Measurements from ENCODE around the gene CAMK1.

Gene CAMK1

GRCh38 chr3:9769012-9769411 is 735 bp downstream of the CAMK1 start:
- no peak for DNase-seq (ENCODE audit: extremely low read depth, insufficient read length)
- Histone ChIP-seq H3K27me3 (replicated peaks; ENCODE audit: control insufficient read depth, insufficient read depth, low read length) (no peaks in the 10 kb centered on the region), H3K4me3 (replicated peaks; ENCODE audit: low read depth, low read length) (no peak overlapping the region; the same call in 1 of the 2 replicates), H3K36me3 (ENCODE audit: control insufficient read depth, insufficient read depth, low read length) (no peaks in the 10 kb centered on the region; the same call in 1 of the 2 replicates)
- TF ChIP-seq CTCF (IDR thresholded peaks at IDR 0.05; ENCODE audit: insufficient read depth, low read length, poor library complexity, severe bottlenecking): no peak

GRCh38 chr3:9768141-9768775 is 1.5 kb downstream of the CAMK1 start:
- Histone ChIP-seq H3K27me3 (replicated peaks; ENCODE audit: control insufficient read depth, insufficient read depth, low read length) (no peaks in the 10 kb centered on the region), H3K4me3 (replicated peaks; ENCODE audit: low read depth, low read length) (no peak overlapping the region), H3K36me3 (ENCODE audit: control insufficient read depth, insufficient read depth, low read length) (no peaks in the 10 kb centered on the region; the same call in 1 of the 2 replicates)
- TF ChIP-seq CTCF (IDR thresholded peaks at IDR 0.05; ENCODE audit: insufficient read depth, low read length, poor library complexity, severe bottlenecking): no peak
- DNase-seq (ENCODE audit: extremely low read depth, insufficient read length): no peak

- TF ChIP-seq CTCF (IDR thresholded peaks at IDR 0.05; ENCODE audit: insufficient read depth, low read length, poor library complexity, severe bottlenecking): no peak
- H3K36me3 ChIP-seq (ENCODE audit: control insufficient read depth, insufficient read depth, low read length): no peaks in the 10 kb centered on the region; the same call in 1 of the 2 replicates
- no peak for DNase-seq (ENCODE audit: extremely low read depth, insufficient read length)
- H3K4me3 ChIP-seq (replicated peaks; ENCODE audit: low read depth, low read length): no peak overlapping the region
- H3K27me3 ChIP-seq (replicated peaks; ENCODE audit: control insufficient read depth, insufficient read depth, low read length): no peaks in the 10 kb centered on the region
Measured at GRCh38 chr3:9767418-9767817, 2.3 kb downstream of the CAMK1 start.

GRCh38 chr3:9765865-9766264 is 3.9 kb downstream of the CAMK1 start:
- TF ChIP-seq CTCF (IDR thresholded peaks at IDR 0.05; ENCODE audit: insufficient read depth, low read length, poor library complexity, severe bottlenecking): no peak
- DNase-seq (ENCODE audit: extremely low read depth, insufficient read length): no peak
- no peaks in the 10 kb centered on the region for H3K27me3 ChIP-seq (replicated peaks; ENCODE audit: control insufficient read depth, insufficient read depth, low read length)
- no peak overlapping the region for H3K4me3 ChIP-seq (replicated peaks; ENCODE audit: low read depth, low read length)
- H3K36me3 ChIP-seq (ENCODE audit: control insufficient read depth, insufficient read depth, low read length): no peaks in the 10 kb centered on the region; the same call in 1 of the 2 replicates

GRCh38 chr3:9762871-9763270 is 6.9 kb downstream of the CAMK1 start:
- no peak for DNase-seq (ENCODE audit: extremely low read depth, insufficient read length)
- peaks cover 2% of the 10 kb centered on the region; the same call in 1 of the 2 replicates for H3K36me3 ChIP-seq (ENCODE audit: control insufficient read depth, insufficient read depth, low read length)
- no peaks in the 10 kb centered on the region for H3K27me3 ChIP-seq (replicated peaks; ENCODE audit: control insufficient read depth, insufficient read depth, low read length)
- no peak overlapping the region for H3K4me3 ChIP-seq (replicated peaks; ENCODE audit: low read depth, low read length)
- TF ChIP-seq CTCF (IDR thresholded peaks at IDR 0.05; ENCODE audit: insufficient read depth, low read length, poor library complexity, severe bottlenecking): no peak

- Histone ChIP-seq H3K4me3 (replicated peaks; ENCODE audit: low read depth, low read length) (no peak overlapping the region), H3K27me3 (replicated peaks; ENCODE audit: control insufficient read depth, insufficient read depth, low read length) (no peaks in the 10 kb centered on the region), H3K36me3 (ENCODE audit: control insufficient read depth, insufficient read depth, low read length) (peaks cover 4% of the 10 kb centered on the region)
- DNase-seq (ENCODE audit: extremely low read depth, insufficient read length): no peak
- TF ChIP-seq CTCF (IDR thresholded peaks at IDR 0.05; ENCODE audit: insufficient read depth, low read length, poor library complexity, severe bottlenecking): no peak
Measured at GRCh38 chr3:9761919-9762318, 7.8 kb downstream of the CAMK1 start.
